ENCODE data around the gene CDX4. TPM values are rescaled to one million over a fixed set of nuclear protein-coding genes. Genes with fewer than 3 reads are reported as not detected.

CDX4 gene
- total RNA-seq, 1 experiment from 2014 or later, result not detected

DNA sequence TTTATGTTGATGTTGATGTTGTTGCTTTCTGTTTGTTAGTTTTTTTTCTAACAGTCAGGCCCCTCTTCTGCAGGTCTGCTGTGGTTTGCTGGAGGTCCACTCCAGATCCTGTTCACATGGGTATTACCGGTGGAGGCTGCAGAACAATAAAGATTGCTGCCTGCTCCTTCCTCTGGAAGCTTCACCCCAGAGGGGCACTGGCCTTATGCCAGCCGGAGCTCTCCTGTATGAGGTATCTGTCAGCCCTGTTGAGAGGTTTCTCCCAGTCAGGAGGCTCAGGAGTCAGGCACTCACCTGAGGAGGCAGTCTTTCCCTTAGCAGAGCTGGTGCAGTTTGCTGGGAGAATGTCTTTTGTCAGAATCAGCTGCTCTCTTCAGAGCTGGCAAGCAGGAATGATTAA lies 34.7 kb downstream of the CDX4 start:
- Histone ChIP-seq H3K4me1 (ENCODE audit: control insufficient read depth in 1 of 2, insufficient read depth in 2 of 2, low read length in 2 of 2) (no peaks in the 10 kb centered on the region), H3K79me2 (ENCODE audit: insufficient read depth, low read length) (no peaks in the 10 kb centered on the region), H3K36me3 (ENCODE audit: control insufficient read depth in 1 of 2, insufficient read depth in 2 of 2, low read length in 2 of 2) (no peaks in the 10 kb centered on the region), H3K27ac (ENCODE audit: low read depth, low read length) (no peak overlapping the region), H3K4me2 (ENCODE audit: low read length) (no peak overlapping the region), H3K9me2 (ENCODE audit: insufficient read depth) (no peaks in the 10 kb centered on the region), H3K9me3 (ENCODE audit: control insufficient read depth in 1 of 2, insufficient read depth in 1 of 2, low read depth in 1 of 2, low read length in 2 of 2) (no peaks in the 10 kb centered on the region), H3K4me3 (replicated peaks in 1 of 2; ENCODE audit: low read depth in 1 of 2, low read length in 2 of 2) (no peak overlapping the region), H3K27me3 (ENCODE audit: insufficient read depth, low read length) (no peaks in the 10 kb centered on the region), H3K9ac (ENCODE audit: low read length) (no peak overlapping the region), H2AFZ (ENCODE audit: low read depth, low read length, poor library complexity, severe bottlenecking) (no peak overlapping the region), H4K20me1 (ENCODE audit: insufficient read depth) (no peaks in the 10 kb centered on the region)
- POLR2A ChIA-PET, result no interaction called here
- intact Hi-C loops (cut with micrococcal nuclease), result no loop called here
- CTCF ChIA-PET, result no interaction called here
- BruUV-seq (replicated peaks), result no TSS peak
- RAD21 ChIA-PET (ENCODE audit: low non-redundant PET in 1 of 2, low total read pairs in 2 of 2, uncharacterized antibody in 2 of 2, unreplicated experiment in 2 of 2), result no interaction called here
- TF ChIP-seq JUND (IDR thresholded peaks at IDR 0.05) (no peak), SIN3A (IDR thresholded peaks at IDR 0.05; ENCODE audit: low read depth) (no peak), ZFX (IDR thresholded peaks at IDR 0.05) (no peak), ELF1 (IDR thresholded peaks at IDR 0.05; ENCODE audit: borderline replicate concordance, low read depth) (no peak), POLR2A (IDR thresholded peaks at IDR 0.05; ENCODE audit: borderline replicate concordance, extremely low read depth, insufficient read depth, insufficient read length) (no peak)
- TF ChIP-seq, protein P1, sequence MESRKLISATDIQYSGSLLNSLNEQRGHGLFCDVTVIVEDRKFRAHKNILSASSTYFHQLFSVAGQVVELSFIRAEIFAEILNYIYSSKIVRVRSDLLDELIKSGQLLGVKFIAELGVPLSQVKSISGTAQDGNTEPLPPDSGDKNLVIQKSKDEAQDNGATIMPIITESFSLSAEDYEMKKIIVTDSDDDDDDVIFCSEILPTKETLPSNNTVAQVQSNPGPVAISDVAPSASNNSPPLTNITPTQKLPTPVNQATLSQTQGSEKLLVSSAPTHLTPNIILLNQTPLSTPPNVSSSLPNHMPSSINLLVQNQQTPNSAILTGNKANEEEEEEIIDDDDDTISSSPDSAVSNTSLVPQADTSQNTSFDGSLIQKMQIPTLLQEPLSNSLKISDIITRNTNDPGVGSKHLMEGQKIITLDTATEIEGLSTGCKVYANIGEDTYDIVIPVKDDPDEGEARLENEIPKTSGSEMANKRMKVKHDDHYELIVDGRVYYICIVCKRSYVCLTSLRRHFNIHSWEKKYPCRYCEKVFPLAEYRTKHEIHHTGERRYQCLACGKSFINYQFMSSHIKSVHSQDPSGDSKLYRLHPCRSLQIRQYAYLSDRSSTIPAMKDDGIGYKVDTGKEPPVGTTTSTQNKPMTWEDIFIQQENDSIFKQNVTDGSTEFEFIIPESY (IDR thresholded peaks at IDR 0.05; ENCODE audit: extremely low read depth, insufficient replicate concordance, low read length), result no peak
- no peak for DNase-seq (ENCODE audit: low read depth, low spot score)
- no peak for ATAC-seq

DNA sequence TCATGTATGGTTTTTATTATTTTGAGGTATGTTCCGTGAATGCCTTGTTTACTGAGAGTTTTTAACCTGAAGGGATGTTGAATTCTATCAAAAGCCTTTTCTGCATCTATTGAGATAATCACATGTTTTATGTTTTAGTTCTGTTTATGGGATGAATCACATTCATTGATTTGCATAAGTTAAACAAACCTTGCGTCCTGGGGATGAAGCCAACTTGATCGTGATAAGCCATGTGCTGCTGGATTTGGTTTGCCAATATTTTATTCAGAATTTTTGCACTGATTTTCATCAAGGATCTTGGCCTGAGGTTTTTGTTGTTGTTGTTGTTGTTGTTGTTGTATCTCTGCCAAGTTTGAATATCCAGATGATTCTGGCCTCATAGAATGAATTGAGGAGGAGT lies 43.8 kb downstream of the CDX4 start:
- H2AFZ ChIP-seq (ENCODE audit: low read depth, low read length, poor library complexity, severe bottlenecking), result no peak overlapping the region
- no TSS peak for BruUV-seq (replicated peaks)
- ChIA-PET POLR2A (no interaction called here), CTCF (no interaction called here), RAD21 (ENCODE audit: low non-redundant PET in 1 of 2, low total read pairs in 2 of 2, uncharacterized antibody in 2 of 2, unreplicated experiment in 2 of 2) (no interaction called here)
- H3K4me2 ChIP-seq (ENCODE audit: low read length), result no peak overlapping the region
- H3K9me3 ChIP-seq (ENCODE audit: control insufficient read depth in 1 of 2, insufficient read depth in 1 of 2, low read depth in 1 of 2, low read length in 2 of 2), result no peaks in the 10 kb centered on the region
- no peak overlapping the region for H3K4me3 ChIP-seq (replicated peaks in 1 of 2; ENCODE audit: low read depth in 1 of 2, low read length in 2 of 2)
- H3K79me2 ChIP-seq (ENCODE audit: insufficient read depth, low read length), result no peaks in the 10 kb centered on the region
- no peaks in the 10 kb centered on the region for H4K20me1 ChIP-seq (ENCODE audit: insufficient read depth)
- no peak overlapping the region for H3K9ac ChIP-seq (ENCODE audit: low read length)
- intact Hi-C loops (cut with micrococcal nuclease), result no loop called here
- H3K36me3 ChIP-seq (ENCODE audit: control insufficient read depth in 1 of 2, insufficient read depth in 2 of 2, low read length in 2 of 2), result no peaks in the 10 kb centered on the region
- DNase-seq (ENCODE audit: low read depth, low spot score), result no peak
- no peaks in the 10 kb centered on the region for H3K27me3 ChIP-seq (ENCODE audit: insufficient read depth, low read length)
- no peaks in the 10 kb centered on the region for H3K9me2 ChIP-seq (ENCODE audit: insufficient read depth)
- ATAC-seq, result no peak
- H3K4me1 ChIP-seq (ENCODE audit: control insufficient read depth in 1 of 2, insufficient read depth in 2 of 2, low read length in 2 of 2), result no peaks in the 10 kb centered on the region
- H3K27ac ChIP-seq (ENCODE audit: low read depth, low read length), result no peak overlapping the region
- TF ChIP-seq, protein P1 (IDR thresholded peaks at IDR 0.05; ENCODE audit: extremely low read depth, insufficient replicate concordance, low read length), result no peak
- TF ChIP-seq, protein P2, sequence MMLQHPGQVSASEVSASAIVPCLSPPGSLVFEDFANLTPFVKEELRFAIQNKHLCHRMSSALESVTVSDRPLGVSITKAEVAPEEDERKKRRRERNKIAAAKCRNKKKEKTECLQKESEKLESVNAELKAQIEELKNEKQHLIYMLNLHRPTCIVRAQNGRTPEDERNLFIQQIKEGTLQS (IDR thresholded peaks at IDR 0.05), result no peak
- TF ChIP-seq SIN3A (IDR thresholded peaks at IDR 0.05; ENCODE audit: low read depth) (no peak), ZFX (IDR thresholded peaks at IDR 0.05) (no peak), TCF7L2 (IDR thresholded peaks at IDR 0.05; ENCODE audit: borderline replicate concordance, extremely low read depth, insufficient read depth, insufficient read length) (no peak), SRF (IDR thresholded peaks at IDR 0.05; ENCODE audit: low read depth) (no peak), YY1 (IDR thresholded peaks at IDR 0.05; ENCODE audit: extremely low read depth, insufficient replicate concordance, low read depth, low read length) (no peak), CBX3 (IDR thresholded peaks at IDR 0.05; ENCODE audit: low read depth) (no peak), EZH2 (IDR thresholded peaks at IDR 0.05) (no peak), POLR2A (IDR thresholded peaks at IDR 0.05; ENCODE audit: borderline replicate concordance, extremely low read depth, insufficient read depth, insufficient read length) (no peak)
- TF ChIP-seq, protein P3, sequence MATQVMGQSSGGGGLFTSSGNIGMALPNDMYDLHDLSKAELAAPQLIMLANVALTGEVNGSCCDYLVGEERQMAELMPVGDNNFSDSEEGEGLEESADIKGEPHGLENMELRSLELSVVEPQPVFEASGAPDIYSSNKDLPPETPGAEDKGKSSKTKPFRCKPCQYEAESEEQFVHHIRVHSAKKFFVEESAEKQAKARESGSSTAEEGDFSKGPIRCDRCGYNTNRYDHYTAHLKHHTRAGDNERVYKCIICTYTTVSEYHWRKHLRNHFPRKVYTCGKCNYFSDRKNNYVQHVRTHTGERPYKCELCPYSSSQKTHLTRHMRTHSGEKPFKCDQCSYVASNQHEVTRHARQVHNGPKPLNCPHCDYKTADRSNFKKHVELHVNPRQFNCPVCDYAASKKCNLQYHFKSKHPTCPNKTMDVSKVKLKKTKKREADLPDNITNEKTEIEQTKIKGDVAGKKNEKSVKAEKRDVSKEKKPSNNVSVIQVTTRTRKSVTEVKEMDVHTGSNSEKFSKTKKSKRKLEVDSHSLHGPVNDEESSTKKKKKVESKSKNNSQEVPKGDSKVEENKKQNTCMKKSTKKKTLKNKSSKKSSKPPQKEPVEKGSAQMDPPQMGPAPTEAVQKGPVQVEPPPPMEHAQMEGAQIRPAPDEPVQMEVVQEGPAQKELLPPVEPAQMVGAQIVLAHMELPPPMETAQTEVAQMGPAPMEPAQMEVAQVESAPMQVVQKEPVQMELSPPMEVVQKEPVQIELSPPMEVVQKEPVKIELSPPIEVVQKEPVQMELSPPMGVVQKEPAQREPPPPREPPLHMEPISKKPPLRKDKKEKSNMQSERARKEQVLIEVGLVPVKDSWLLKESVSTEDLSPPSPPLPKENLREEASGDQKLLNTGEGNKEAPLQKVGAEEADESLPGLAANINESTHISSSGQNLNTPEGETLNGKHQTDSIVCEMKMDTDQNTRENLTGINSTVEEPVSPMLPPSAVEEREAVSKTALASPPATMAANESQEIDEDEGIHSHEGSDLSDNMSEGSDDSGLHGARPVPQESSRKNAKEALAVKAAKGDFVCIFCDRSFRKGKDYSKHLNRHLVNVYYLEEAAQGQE (IDR thresholded peaks at IDR 0.05; ENCODE audit: low read depth), result no peak
